Anterior cingulate cortex (tissue), 58 donors: Measurements from ENCODE around the gene LCE3B.
"Not testable (repeated sequence)": the region's sequence is repeated elsewhere in the genome, so short reads cannot be mapped to it uniquely, and the experiment has no call there.

Experiments
- DNase-seq, 58 donors: peaks; one replicate each; lab custom pipeline; 2025; lab: John Stamatoyannopoulos, UW

The LCE3B gene

DNA sequence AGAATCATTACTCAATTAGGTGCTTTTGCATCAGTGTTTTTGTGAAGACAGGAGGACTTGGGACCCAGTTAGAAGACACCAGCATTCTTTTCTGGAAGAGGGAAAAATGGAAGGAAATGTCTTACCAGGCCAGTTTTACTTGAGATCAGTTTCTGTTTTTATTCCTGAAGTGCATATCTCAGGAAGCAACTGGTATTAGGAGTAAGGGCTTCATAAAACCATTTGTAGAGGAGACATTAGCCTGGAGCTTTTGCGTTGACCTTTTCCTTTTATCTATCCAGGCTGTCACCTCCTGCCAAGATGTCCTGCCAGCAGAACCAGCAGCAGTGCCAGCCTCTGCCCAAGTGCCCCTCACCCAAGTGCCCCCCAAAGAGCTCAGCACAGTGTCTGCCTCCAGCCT lies at the start of gene LCE3B:
TSS of gene LCE3B (plus strand) at position 301 of the 400 bp plus-strand sequence. CDS start at position 301, 0 bp downstream.
- no peak for DNase-seq

DNA sequence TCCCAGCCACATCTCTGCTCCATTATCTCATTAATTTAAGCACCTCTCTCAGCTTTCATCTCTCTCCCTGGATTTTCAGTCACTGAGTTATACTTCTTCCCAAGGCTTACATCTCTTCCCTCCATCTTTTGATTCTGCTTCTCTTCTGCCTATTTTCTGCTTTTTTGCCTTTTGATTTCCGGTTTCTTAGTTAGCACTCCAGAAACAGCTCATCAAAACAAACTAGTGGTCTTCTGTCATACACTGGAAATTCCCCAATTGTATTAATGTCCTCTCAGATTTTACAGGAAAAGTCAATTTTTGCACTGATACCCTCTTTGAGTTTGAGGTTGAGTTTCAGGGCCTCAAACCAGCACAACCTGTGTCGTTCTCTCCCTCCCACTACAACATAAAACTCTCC lies 48.5 kb upstream of the LCE3B start:
- no peak for DNase-seq

DNA sequence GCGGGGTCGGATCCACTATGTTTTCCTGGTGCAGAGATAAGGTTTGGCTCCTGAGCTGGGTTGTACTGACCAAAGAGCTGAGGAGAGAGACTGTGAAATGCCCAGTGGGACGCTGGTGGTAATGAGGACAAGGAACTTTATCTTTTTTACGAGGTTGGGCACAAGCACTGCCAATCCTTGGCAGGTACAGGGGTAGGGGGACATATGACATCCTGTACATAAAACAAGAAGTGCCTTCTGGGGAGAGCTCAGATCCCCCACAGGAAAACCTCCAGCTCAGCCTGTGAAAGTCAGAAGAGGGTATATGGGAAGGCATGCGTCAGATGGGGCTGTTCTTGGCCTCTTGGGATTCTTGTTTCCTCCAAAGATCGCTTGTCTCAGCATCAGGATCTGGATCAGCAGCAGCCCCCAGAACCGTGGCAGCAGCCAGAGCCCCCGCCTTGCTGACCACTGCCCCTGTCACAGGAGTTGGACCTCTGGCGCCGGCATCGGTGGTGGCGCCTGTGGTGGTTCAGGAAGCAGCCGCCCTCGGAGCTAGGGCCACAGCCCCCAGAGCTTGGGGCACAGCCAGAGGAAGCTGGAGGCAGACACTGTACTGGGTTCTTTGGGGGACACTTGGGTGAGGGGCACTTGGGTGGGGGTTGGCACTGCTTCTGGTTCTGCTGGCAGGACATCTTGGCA lies 47.9 kb upstream of the LCE3B start:
- DNase-seq = no peak

DNA sequence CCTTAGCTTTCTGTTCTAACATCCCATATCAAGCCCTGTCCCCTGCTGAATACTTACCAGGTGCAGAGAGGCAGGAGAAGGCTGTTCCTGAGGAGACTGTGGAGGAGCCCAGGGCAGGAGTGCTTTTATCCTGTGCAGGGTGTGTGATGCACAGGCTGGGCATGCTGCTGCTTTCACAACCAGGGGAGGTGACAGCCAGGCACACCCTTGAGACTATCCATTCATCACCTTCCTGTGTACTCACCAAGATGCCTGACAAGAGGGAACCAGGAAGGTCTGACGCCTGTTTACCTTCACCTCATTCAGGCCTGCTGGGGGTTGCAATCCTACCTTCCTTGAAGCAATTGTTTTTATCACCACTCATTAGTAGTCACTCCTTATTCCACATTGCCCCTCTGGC lies 46.9 kb upstream of the LCE3B start, which contains the start of gene LCE3E:
TSS of gene LCE3E (minus strand) at position 100 of the 400 bp plus-strand sequence. CDS start 572 bp downstream, outside the sequence.
- no peak for DNase-seq

GRCh38 chr1:152577168-152577567 lies 36.4 kb upstream of the LCE3B start:
- no peak for DNase-seq

- DNase-seq = not testable (repeated sequence)
Observed at GRCh38 chr1:152579526-152579925, 34.1 kb upstream of the LCE3B start.

- DNase-seq = no peak
Observed at GRCh38 chr1:152580433-152580832, 33.2 kb upstream of the LCE3B start, which contains the start of gene LCE3D. LCE3D (minus strand) TSS chr1:152580516; CDS start chr1:152579936, 580 bp downstream.

DNA sequence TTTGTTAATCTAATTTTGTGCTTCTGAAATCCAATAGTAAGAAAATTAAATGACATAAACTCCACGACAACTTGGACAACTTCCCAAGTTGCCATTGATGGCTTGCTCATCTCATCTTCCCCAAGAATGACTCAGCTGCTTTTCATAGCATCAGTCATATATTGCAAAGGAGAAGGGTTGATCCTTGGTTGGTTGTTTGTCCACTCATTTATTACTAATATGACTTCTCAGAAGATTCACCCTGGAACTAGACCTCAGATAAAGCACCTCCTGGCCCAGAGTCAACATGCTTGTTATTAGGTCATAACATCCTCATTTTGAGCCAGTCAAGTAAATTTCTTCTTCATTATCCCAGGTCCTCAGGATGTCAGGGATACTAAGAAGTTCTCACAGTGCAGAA lies 31.0 kb upstream of the LCE3B start:
- DNase-seq = no peak

- DNase-seq = no peak
Observed at GRCh38 chr1:152585586-152585985, 28.0 kb upstream of the LCE3B start.

DNA sequence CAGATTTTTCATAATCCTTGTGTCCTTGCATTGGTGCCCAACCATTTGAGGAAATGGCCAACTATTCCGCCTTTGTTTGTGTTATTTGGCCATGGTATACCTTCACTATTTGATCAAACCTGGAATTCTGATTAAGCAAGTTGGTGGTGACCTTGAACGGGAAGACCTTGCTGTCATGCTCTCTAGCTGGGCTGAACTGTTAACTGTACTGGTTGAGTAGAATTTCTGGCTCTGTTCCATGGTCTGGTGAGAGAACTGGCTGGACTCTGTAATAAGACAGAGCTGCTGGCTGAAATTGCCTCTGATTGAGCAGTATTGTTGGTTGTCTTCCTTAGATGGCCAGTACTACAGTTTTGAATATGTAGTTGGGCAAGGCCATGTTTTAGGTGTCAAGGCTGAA lies 16.6 kb upstream of the LCE3B start:
- no peak for DNase-seq

GRCh38 chr1:152599934-152600333 lies 13.7 kb upstream of the LCE3B start, which contains the start of gene LCE3C:
LCE3C (plus strand) TSS chr1:152600234; CDS start chr1:152600732, 498 bp downstream.
- no peak for DNase-seq

DNA sequence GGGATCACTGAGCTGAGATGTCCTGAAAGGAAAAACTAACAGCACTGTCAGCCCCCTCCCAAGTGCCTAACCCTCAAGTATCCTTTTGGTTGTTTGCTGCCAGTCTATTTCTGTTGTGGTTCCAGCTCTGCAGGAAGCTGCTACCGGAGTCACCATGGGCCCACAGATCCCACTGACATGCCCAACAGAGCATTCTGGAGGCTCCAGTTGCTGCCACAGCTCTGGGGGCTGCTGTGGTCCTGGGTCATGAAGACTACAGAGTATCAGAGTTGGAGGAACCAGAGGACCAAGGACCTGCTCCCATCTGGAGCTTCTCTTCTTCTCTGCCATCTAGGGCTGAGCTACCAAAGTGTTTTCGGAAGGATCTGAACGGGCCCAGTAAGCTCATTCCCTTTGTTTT lies 8.4 kb downstream of the LCE3B start:
- DNase-seq = no peak

GRCh38 chr1:152622803-152623202 lies 9.2 kb downstream of the LCE3B start, which contains the start of gene LCE3A:
LCE3A (minus strand) TSS chr1:152623103; CDS start chr1:152623103, 0 bp downstream.
- DNase-seq = no peak

DNA sequence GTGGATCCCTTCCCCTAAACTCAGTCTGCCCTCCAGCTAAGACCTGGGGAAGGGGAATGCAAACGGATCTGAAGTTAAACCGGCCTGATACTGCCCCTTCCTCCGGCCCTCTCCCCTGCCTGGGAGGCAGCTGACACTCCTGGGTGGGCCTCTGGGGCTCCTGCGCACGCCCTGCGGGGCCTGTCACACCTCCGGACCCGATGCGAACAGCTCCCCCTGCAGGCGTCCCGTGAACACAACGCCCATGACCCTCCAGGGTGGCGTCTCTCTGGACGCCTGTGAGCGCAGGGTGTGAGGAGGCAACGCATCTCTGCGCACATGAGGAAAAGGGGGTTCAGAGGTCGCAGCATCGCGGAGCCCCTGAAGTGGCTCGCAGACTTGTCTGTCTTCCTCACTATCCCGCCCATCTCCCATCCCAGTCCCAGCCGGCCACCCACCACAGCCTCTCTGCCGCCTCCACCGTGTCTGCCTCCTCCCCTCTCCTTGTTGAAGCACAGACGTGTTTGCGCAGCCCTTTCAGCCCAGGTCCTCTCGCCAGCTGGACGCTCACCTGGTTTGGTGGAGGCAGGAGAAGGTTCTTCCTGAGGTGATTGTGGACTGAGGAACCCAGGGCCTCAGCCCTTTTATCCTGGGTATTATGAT lies 9.7 kb downstream of the LCE3B start:
- no peak for DNase-seq

- DNase-seq = no peak
Observed at GRCh38 chr1:152626744-152627143, 13.1 kb downstream of the LCE3B start.

GRCh38 chr1:152630596-152630995 lies 17.0 kb downstream of the LCE3B start:
- no peak for DNase-seq

- no peak for DNase-seq
Observed at GRCh38 chr1:152640351-152640750, 26.7 kb downstream of the LCE3B start.

DNA sequence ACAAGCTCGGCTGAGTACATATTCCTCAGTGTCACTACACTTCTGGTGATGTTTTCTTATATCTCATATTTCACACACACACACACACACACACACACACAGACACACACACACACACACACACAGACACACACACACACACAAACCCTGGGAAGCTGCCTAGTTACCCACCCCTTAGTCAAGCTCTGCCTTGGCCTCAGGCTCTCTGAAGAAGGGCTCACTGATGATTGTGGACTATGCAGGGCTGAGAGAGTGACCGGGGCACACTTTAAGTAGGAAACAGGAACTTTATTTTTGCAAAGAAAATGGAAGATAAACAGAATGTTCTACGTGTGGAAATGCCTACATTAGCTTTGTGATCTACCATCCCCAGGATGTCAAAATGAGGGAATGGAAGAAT lies 30.3 kb downstream of the LCE3B start:
- DNase-seq = no peak

DNA sequence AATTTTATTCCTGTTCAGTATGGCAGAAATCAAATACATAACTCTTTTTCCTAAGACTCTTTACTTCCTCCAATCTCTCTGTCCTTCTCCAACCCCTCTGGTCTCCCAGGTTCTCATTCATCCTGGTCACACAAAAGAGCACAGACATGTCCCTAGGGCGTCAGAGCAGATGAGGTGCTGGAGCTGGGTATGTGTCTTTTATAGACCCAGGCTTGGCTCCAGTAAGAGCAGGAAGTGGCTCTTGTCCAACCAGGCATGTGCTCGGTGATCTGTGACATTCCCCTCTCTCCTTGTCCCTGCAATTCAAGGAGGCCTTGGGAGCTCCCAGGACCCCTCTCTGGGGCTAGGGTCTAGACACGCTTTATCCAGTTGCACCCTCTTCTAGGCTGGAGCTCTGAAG lies 31.5 kb downstream of the LCE3B start:
- no peak for DNase-seq

- no peak for DNase-seq
Observed at GRCh38 chr1:152646656-152647055, 33.0 kb downstream of the LCE3B start.

DNA sequence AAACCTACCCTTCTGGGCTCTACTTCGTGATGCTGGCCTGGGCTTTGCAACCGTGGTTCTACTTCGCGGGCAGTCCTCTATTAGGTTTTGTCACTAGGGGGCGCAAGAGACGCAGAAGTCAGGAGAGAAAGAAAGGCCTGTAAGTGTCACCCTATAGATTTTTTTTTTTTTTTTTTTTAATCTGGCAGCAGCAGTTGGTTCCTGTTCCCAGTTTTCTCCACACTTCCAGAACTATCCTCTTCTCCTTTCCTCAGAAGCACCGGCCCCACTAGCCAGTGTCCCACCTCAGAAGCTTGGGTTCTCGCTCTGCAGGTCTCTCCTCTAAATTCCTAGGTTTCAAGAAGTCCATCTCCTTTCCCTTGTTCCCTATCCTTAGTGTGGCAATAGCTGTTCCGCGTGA lies 40.5 kb downstream of the LCE3B start:
- peak in 29 of 58 donors; percentile 0 to 46 (median 10) for DNase-seq

- no peak for DNase-seq
Observed at GRCh38 chr1:152656459-152656858, 42.8 kb downstream of the LCE3B start.
